ENCODE measurements around the gene OPCML. TPM values are rescaled to one million over a fixed set of nuclear protein-coding genes. Genes with fewer than 3 reads are reported as not detected.

The OPCML gene
- total and polyA plus RNA-seq, 2 donors (not counting 1 experiment from before 2014, with no cell fraction given) = 0.99 to 2.8 TPM

- no peak overlapping the region for H3K4me2 ChIP-seq (ENCODE audit: extremely low read depth, insufficient read depth, low read length)
Measured at GRCh38 chr11:133253570-133253969, 278.7 kb downstream of the OPCML start.

GRCh38 chr11:133251841-133252240 lies 280.5 kb downstream of the OPCML start:
- Histone ChIP-seq H3K4me1 (ENCODE audit: control insufficient read depth, extremely low read depth, insufficient read depth, low read length) (no peaks in the 10 kb centered on the region), H3K27me3 (ENCODE audit: control insufficient read depth, insufficient read depth, low read length) (no peaks in the 10 kb centered on the region), H3K4me3 (replicated peaks in 1 of 4; ENCODE audit: control extremely low read depth in 1 of 4, insufficient read depth in 1 of 4, low read depth in 3 of 4, low read length in 4 of 4) (no peak overlapping the region), H2AFZ (ENCODE audit: low read length) (no peak overlapping the region), H3K79me2 (ENCODE audit: control insufficient read depth, insufficient read depth, low read length) (no peaks in the 10 kb centered on the region), H4K20me1 (ENCODE audit: control insufficient read depth, extremely low read depth, insufficient read depth, low read length) (no peaks in the 10 kb centered on the region), H3K9me3 (ENCODE audit: control insufficient read depth, insufficient read depth, low read depth, low read length) (no peaks in the 10 kb centered on the region), H3K27ac (ENCODE audit: insufficient read depth, low read length) (no peak overlapping the region), H3K36me3 (ENCODE audit: control insufficient read depth, insufficient read depth, low read length) (no peaks in the 10 kb centered on the region), H3K9ac (ENCODE audit: insufficient read depth, low read length) (no peak overlapping the region), H3K4me2 (ENCODE audit: extremely low read depth, insufficient read depth, low read length) (no peak overlapping the region)
- DNase-seq (ENCODE audit: low read depth in 2 of 2) = no peak
- no peak for TF ChIP-seq CTCF (conservative IDR thresholded peaks at IDR 0.05 in 1 of 2, IDR thresholded peaks at IDR 0.05 in 1 of 2; ENCODE audit: low read depth in 1 of 2, low read length in 2 of 2)
- TF ChIP-seq EZH2 (IDR thresholded peaks at IDR 0.05; ENCODE audit: low read length, missing control alignments) = no peak

More at GRCh38 chr11:133253570-133253969, 278.7 kb downstream of the OPCML start:
- Histone ChIP-seq H3K4me1 (ENCODE audit: control insufficient read depth, extremely low read depth, insufficient read depth, low read length) (no peaks in the 10 kb centered on the region), H3K79me2 (ENCODE audit: control insufficient read depth, insufficient read depth, low read length) (no peaks in the 10 kb centered on the region), H3K36me3 (ENCODE audit: control insufficient read depth, insufficient read depth, low read length) (no peaks in the 10 kb centered on the region), H4K20me1 (ENCODE audit: control insufficient read depth, extremely low read depth, insufficient read depth, low read length) (no peaks in the 10 kb centered on the region), H2AFZ (ENCODE audit: low read length) (no peak overlapping the region), H3K27ac (ENCODE audit: insufficient read depth, low read length) (no peak overlapping the region), H3K9ac (ENCODE audit: insufficient read depth, low read length) (no peak overlapping the region), H3K4me3 (replicated peaks in 1 of 4; ENCODE audit: control extremely low read depth in 1 of 4, insufficient read depth in 1 of 4, low read depth in 3 of 4, low read length in 4 of 4) (no peak overlapping the region), H3K9me3 (ENCODE audit: control insufficient read depth, insufficient read depth, low read depth, low read length) (no peaks in the 10 kb centered on the region), H3K27me3 (ENCODE audit: control insufficient read depth, insufficient read depth, low read length) (no peaks in the 10 kb centered on the region)
- no peak for DNase-seq (ENCODE audit: low read depth in 2 of 2)
- no peak for TF ChIP-seq EZH2 (IDR thresholded peaks at IDR 0.05; ENCODE audit: low read length, missing control alignments)
- no peak for TF ChIP-seq CTCF (conservative IDR thresholded peaks at IDR 0.05 in 1 of 2, IDR thresholded peaks at IDR 0.05 in 1 of 2; ENCODE audit: low read depth in 1 of 2, low read length in 2 of 2)

DNA sequence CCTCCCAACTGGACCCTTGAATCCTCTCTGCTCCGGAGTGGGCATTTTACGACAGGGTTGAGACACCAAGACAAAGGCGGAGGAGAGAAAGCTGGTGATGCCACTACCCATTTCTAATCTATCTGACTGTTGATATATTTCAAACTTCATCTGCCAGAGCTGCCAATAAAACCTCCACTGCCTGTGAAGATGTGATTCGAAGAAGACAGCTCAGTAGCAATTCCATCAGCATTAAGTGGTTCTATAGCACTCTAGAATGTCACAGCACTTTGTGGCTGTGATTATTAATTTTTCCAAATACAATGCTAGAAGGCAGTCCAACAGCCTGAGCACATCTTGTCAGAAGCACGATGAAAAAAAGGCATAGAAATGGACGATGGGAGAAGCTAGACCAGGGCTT lies 282.8 kb downstream of the OPCML start:
- H4K20me1 ChIP-seq (ENCODE audit: control insufficient read depth, extremely low read depth, insufficient read depth, low read length) = no peaks in the 10 kb centered on the region
- no peaks in the 10 kb centered on the region for H3K27me3 ChIP-seq (ENCODE audit: control insufficient read depth, insufficient read depth, low read length)
- no peaks in the 10 kb centered on the region for H3K79me2 ChIP-seq (ENCODE audit: control insufficient read depth, insufficient read depth, low read length)
- H3K9ac ChIP-seq (ENCODE audit: insufficient read depth, low read length) = no peak overlapping the region
- H3K4me2 ChIP-seq (ENCODE audit: extremely low read depth, insufficient read depth, low read length) = no peak overlapping the region
- H3K4me3 ChIP-seq (replicated peaks in 1 of 4; ENCODE audit: control extremely low read depth in 1 of 4, insufficient read depth in 1 of 4, low read depth in 3 of 4, low read length in 4 of 4) = no peak overlapping the region
- H2AFZ ChIP-seq (ENCODE audit: low read length) = no peak overlapping the region
- no peaks in the 10 kb centered on the region for H3K4me1 ChIP-seq (ENCODE audit: control insufficient read depth, extremely low read depth, insufficient read depth, low read length)
- no peaks in the 10 kb centered on the region for H3K9me3 ChIP-seq (ENCODE audit: control insufficient read depth, insufficient read depth, low read depth, low read length)
- TF ChIP-seq EZH2 (IDR thresholded peaks at IDR 0.05; ENCODE audit: low read length, missing control alignments) (no peak), CTCF (conservative IDR thresholded peaks at IDR 0.05 in 1 of 2, IDR thresholded peaks at IDR 0.05 in 1 of 2; ENCODE audit: low read depth in 1 of 2, low read length in 2 of 2) (no peak)
- no peak overlapping the region for H3K27ac ChIP-seq (ENCODE audit: insufficient read depth, low read length)
- no peak for DNase-seq (ENCODE audit: low read depth in 2 of 2)
- H3K36me3 ChIP-seq (ENCODE audit: control insufficient read depth, insufficient read depth, low read length) = no peaks in the 10 kb centered on the region
